Activated T-cell treated with anti-CD3 and anti-CD28 coated beads for 1 hour (primary cell): Measurements from ENCODE around the gene C1orf56.

Experiments
- DNase-seq: peaks from one replicate; pipeline ENCODE4 v3.0.0-alpha.2; 2020; ENCODE audit warnings: low read depth

C1orf56 gene

GRCh38 chr1:151026460-151026859, 21.1 kb upstream of the C1orf56 start:
- no peak for DNase-seq

- DNase-seq: no peak
Observed at GRCh38 chr1:151032164-151032563, 15.4 kb upstream of the C1orf56 start.

GRCh38 chr1:151035167-151035566, 12.4 kb upstream of the C1orf56 start:
- no peak for DNase-seq

GRCh38 chr1:151036356-151036755, 11.2 kb upstream of the C1orf56 start, which contains the start of gene BNIPL:
Gene BNIPL, plus strand, starts transcription at chr1:151036586. Its CDS starts 140 bp downstream, at chr1:151036726.
- DNase-seq: no peak

- DNase-seq: no peak
Observed at GRCh38 chr1:151037032-151037431, 10.5 kb upstream of the C1orf56 start.

- DNase-seq: no peak
Observed at GRCh38 chr1:151039521-151039920, 8.0 kb upstream of the C1orf56 start.

GRCh38 chr1:151043163-151043562, 4.4 kb upstream of the C1orf56 start:
- no peak for DNase-seq

- peak; percentile 44 for DNase-seq
Observed at GRCh38 chr1:151047925-151048644, 534 bp downstream of the C1orf56 start.

- DNase-seq: no peak
Observed at GRCh38 chr1:151048645-151049032, 1.1 kb downstream of the C1orf56 start.

GRCh38 chr1:151049458-151049857, 1.9 kb downstream of the C1orf56 start:
- no peak for DNase-seq

- DNase-seq: no peak
Observed at GRCh38 chr1:151050051-151050688, 2.6 kb downstream of the C1orf56 start.

GRCh38 chr1:151051356-151052009, 3.9 kb downstream of the C1orf56 start:
- no peak for DNase-seq

GRCh38 chr1:151054971-151055547, 7.5 kb downstream of the C1orf56 start:
- DNase-seq: no peak

- no peak for DNase-seq
Observed at GRCh38 chr1:151055581-151055980, 8.0 kb downstream of the C1orf56 start.

GRCh38 chr1:151056149-151056548, 8.6 kb downstream of the C1orf56 start:
- DNase-seq: no peak

GRCh38 chr1:151058692-151059091, 11.1 kb downstream of the C1orf56 start:
- DNase-seq: no peak

- peak; percentile 74 for DNase-seq
Observed at GRCh38 chr1:151059109-151060006, 11.8 kb downstream of the C1orf56 start, which contains the start of gene CDC42SE1. Gene CDC42SE1, minus strand, starts transcription at chr1:151059622. Its CDS starts 3,892 bp downstream, at chr1:151055730.

- no peak for DNase-seq
Observed at GRCh38 chr1:151060007-151060656, 12.6 kb downstream of the C1orf56 start, which contains the start of gene MLLT11. Gene MLLT11, plus strand, starts transcription at chr1:151060397. Its CDS starts 6,828 bp downstream, at chr1:151067225.

- no peak for DNase-seq
Observed at GRCh38 chr1:151060657-151061421, 13.3 kb downstream of the C1orf56 start.

GRCh38 chr1:151061704-151062103, 14.2 kb downstream of the C1orf56 start:
- no peak for DNase-seq
